ENCODE data around the gene RPL27A.

Gene RPL27A

DNA sequence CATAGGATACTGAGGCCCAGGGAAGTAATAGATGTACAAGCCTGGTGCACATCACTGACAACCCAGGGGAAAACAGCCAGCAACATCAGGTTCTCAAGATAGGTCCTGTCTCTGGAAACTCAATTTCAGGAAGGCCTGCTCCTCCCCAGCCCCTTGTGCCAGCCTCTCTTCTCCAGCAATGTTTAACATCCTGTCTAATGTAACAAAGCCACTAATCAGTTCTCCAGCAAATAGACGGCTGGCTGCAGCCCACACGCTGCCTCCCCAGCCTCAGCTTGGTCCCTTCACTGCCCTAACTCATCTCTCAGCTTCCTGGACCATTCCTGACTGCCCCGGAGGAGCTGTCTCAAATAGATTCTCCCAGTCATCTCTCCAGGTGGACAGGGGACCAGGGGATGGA, 37.8 kb downstream of the RPL27A start:
- in situ Hi-C loops (cut with MboI; ENCODE audit: low sequenced_read_pairs): no loop called here

DNA sequence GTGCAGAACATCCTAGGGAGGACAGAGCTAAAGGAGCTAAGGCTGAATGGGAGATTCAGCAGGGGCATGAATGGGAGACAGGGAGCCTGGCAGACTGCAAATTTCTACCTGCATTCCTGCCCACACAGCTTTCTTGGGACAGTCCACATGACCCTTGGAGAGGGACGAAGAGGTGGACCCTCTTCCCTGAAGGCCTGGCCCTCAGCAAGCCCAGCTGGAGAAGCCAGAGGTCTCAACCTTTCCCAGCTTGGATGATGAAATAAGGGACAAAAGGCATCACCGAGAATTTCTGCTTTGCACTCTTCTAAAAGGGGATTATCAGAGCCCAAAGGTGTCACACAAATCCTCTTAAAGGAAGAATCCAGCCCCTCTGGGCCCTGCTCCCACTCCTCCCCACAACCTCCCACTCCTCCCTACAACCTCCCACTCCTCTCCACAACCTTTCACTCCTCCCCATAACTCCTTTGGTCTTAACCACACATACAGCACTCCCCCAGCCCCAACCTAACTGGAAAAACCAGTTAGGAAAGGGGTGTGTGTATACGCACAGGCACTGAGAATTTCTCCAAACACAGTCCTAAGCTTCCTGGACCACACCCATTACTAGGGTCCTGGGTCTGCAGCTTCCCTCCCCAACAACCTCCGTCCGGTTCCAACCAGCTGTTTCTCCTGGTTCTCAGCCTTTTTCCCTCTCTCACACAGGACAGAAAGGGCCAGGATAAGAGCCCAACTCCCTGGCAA, 38.4 kb downstream of the RPL27A start:
- in situ Hi-C loops (cut with MboI; ENCODE audit: low sequenced_read_pairs): no loop called here

DNA sequence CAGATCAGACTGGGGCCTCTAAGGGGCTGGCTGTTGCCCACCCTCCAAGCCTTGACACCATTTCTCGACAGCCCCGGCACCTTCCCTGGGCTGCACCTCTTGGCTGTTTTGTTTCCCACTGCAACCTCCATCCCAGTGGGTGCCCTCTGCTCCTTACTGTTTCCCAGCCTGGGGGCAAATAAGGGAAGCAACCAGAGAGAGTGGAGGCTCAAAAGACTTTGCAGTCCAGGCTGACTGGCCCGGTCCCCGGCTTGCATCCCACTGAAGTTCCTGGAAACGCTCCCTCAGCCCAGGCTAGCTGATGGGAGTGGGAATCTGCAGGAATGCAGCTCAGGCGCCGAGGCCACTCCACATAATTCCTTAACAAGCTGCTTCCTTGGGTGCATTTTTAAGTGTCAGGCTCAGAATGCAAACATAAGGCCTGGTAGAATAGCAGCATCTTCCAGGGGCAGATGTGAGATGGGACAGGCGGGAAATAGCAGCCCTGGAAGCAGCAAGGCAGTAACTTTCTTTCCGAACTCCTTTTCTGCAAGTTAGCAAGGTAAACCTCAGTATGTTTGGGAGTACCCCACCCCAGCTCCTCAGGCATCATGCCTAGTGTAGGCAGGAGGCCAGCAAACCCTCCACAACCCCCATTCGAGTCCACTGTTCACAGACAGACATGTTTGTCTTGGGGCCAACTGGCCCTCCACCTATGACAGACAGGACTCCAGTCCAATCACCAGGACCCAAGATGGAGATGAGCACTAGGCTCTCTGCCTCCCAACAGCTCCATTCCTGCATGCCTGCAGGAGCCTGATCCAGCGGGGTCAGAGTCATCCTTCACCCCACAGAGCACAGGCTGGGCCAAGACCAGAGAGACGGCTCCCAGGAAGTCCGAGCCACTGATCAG, 39.3 kb downstream of the RPL27A start:
- in situ Hi-C loops (cut with MboI; ENCODE audit: low sequenced_read_pairs): no loop called here

DNA sequence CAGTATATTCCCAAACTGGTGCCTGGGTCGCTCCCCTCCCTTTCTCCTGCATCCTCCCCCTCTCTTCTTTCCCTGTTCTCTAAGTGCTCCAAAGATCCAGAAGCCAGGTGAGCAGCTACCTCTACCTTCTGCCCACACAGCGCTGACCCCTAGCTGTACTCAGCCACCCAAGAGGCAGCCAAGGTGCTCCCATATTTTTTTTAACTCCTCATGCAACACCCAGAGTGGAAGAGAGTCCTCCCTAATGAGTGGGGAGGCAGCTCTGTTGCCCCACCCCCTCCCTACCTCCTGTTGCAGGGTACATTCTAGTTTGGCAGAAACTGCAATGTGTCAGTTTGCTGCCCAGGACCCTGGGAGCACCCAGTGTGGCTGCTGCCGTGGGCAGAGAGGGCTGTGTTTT, 40.2 kb downstream of the RPL27A start:
- in situ Hi-C loops (cut with MboI; ENCODE audit: low sequenced_read_pairs): no loop called here

DNA sequence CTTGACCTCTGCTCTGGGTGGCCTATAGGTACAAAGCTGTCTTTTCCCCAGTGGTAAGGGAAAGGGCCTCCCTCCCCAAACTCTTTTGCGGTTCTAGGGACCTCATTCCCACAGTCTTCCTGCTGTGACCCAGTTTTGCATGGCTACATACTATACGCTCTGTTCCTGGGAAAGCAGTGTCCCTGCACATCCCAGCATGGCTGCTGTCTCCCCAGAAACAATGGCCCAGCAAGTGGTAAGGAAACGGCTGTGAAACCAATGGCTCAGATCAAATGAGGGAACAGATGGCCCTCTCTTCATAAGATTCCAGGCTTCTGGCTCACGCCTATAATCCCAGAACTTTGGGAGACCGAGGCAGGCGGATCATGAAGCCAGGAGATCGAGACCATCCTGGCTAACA, 41.1 kb downstream of the RPL27A start:
- in situ Hi-C loops (cut with MboI; ENCODE audit: low sequenced_read_pairs): no loop called here

DNA sequence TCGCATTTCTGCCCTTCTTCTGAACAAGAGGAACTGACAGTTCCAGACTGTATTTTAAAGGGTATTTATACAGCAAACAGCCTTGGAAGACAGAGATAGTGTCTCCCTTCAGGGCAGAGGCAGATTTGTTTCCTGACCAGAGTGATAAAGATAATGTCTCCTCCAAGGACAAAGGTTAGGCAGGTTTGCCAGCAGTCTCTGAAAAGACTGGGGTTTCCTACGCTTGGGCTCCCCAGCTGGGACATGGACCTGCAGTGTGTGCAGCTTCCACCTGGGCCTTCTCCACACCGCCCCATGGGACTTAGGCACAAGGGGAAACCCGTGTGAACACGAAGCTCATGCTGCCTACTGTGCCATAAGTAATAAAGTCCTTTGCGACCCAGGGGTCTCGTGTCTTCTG, 42.1 kb downstream of the RPL27A start:
- in situ Hi-C loops (cut with MboI; ENCODE audit: low sequenced_read_pairs): no loop called here

DNA sequence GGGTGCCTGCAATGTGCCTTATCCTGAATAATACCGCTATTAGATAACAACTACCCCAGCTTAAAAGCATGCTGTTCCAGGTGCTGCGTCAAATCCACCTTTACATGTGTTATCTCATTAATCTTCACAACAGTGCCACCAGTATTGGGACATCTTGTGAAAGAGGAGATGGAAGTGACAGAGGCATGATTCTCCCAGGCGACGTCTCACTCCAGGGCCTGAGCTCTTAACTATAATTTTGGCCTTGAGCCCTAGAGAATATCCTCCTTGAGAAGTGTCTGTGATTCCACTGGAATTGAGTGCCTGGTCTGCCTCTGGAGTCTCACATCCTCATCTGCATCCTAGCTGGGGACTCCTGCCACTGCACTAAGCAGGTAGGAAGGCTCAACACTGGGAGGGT, 43.8 kb downstream of the RPL27A start:
- in situ Hi-C loops (cut with MboI; ENCODE audit: low sequenced_read_pairs): no loop called here

DNA sequence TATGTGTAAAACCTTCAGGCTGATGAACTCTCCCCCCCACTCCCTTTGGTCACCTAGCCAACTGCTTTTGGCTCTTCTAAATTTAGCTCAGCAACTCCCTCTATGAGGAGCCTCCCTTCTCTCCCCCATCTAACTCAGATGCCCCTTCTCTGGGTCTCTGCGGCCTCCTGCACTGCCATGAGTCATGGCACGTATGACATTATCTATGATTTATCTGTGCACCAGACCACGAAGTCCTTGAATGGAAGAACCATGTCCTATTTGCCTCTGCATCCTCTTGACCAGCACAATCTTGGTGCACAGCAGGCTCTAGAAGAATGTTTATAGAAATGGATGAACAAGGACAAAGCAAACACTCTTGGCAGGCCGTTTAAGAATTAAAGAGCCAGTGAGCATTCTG, 46.0 kb downstream of the RPL27A start:
- in situ Hi-C loops (cut with MboI; ENCODE audit: low sequenced_read_pairs): no loop called here

DNA sequence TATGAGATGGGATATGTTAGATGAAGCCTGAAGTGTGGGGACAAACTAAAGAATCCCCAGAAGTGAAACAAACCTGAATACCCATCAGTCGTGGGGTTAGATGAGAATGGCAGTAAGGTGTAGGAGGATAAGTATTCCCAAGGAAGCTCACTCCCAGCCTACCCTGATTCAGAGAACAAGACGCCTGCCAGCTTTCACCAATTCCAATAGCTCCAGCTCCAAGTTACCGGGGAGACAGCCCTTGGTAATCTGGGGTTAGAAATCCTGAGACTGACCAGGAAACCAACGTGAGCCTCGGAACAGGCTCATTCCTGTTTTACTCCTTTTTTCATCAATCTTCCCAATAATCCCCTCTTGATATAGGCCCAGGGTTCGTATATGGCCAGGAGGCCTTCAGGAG, 46.5 kb downstream of the RPL27A start:
- in situ Hi-C loops (cut with MboI; ENCODE audit: low sequenced_read_pairs): no loop called here

DNA sequence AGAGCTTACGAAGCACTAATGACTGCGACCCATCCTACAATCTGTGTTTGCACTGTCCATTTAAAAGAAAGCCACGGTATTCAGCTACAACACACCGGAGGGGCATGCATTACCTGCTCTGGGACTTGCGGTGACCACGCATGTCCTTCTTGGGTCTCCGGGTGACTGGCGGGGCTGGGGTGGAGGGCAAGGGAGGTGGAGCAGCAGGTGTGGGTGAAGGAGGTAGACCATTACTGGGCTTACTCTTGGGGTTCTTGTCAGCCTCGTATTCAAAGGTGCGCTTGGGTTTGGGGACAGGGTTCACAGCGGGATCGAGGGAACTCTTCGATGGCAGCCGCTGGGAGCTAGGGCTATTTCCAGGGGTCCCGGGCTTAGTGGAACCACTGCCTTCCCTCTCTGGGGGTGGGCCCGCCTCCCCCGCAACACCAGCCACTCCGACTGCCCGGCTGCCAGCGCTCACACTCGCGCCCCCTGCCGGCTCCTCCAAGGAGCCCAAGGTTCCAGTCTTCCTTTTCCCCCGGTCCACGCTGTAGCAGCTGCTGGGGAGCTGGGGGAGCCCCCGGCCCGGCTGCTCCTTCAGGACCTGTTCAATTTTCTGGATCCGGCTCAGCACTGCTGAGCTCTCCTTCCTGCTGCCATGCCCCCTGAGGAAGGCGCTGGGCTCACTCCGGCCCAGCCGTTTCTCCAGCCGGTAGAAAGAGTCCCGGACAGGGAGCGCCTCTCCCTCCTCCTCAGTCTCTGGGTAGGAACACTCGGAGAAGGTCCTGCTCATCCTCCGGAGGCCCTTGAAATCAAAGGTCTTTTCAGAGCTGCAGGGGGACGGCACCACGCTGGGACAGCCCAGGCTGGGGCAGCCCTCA, 47.5 kb downstream of the RPL27A start:
- in situ Hi-C loops (cut with MboI; ENCODE audit: low sequenced_read_pairs): no loop called here

DNA sequence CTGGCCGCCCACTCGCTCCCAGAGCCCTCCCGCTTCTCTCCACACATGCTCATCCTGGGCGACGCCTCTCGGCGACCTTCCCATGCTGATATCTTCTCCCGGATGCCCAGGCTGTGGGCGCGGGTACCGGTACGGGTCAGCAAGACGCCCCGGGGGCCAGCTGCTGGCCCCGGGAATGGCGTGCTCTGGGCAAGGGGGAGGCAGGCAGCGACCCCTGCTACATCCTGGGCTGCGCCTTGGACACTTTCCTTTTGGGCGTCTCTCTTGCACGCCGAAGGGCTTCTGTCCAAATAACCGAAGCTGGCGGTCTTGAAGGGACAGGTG, 48.1 kb downstream of the RPL27A start:
- in situ Hi-C loops (cut with MboI; ENCODE audit: low sequenced_read_pairs): no loop called here

DNA sequence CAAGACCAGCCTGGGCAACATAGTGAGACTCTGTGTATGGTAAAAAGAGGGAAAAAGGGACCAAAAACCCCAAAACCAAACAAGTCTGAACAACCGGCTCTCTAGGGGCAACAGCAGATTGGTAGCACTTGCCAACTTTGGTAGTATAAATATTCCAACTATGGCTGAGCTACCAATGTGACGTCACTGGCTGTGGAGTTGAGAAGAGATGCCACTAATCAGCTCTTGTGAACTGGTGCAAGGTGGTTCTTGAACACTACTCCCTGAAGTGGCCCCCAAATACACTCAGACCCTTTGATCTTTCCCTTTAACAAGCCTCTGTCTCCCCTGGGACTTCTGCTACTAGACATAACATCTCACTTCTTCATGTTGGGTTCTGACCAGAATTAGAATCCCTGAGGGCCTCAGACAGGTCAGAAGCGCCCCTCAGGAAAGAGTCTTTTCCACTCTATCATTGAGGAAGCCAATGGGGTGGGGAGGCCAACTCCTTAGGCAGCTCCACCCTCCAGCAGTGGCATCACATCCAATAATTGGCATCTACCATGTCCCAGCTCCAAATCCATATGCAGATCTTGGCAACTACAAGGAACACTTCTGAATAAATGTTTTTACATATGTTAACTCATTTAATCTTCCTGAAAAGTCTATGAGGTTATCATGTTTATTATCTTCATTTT, 49.2 kb downstream of the RPL27A start:
- in situ Hi-C loops (cut with MboI; ENCODE audit: low sequenced_read_pairs): no loop called here

DNA sequence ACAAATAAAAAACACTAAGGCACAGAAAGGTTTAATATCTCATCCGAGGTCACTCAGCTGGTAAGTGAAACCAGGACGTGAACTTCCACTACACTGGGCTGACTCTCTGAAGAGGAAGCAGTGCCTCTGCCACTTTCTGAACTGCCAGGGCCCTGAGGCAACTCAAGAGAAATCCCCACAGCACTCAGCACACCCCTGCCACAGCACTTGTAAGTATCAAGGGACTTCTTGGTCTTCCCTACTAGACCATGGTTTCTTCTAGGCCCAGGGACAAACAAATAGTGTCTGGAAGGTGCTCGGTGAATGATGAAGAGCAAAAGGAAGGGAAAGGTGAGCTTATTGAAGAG, 49.7 kb downstream of the RPL27A start:
- in situ Hi-C loops (cut with MboI; ENCODE audit: low sequenced_read_pairs): no loop called here

DNA sequence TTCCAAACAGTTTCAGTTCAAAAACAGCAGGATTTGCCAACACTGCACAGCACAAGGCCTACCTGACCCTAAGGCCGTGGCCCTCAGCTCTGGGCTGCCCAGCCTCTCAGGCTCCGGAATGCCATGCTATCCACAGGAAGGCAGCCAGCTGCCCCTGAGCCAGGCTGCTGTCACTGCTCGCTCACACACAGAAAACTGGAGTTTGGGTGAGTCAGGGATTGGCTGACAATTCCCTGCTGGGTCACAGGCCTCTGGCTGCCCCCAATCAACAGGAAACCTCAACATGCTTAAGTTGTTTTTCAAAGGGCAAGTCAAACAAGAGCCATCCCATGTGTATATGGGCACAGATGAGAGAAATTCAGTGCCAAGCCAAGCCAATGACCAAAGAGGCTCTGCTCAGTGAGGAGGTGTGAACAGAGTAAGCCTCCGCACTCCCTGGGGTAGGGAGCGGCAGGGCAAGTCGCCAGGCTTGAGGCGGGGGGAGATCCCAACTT, 50.2 kb downstream of the RPL27A start:
- in situ Hi-C loops (cut with MboI; ENCODE audit: low sequenced_read_pairs): no loop called here

DNA sequence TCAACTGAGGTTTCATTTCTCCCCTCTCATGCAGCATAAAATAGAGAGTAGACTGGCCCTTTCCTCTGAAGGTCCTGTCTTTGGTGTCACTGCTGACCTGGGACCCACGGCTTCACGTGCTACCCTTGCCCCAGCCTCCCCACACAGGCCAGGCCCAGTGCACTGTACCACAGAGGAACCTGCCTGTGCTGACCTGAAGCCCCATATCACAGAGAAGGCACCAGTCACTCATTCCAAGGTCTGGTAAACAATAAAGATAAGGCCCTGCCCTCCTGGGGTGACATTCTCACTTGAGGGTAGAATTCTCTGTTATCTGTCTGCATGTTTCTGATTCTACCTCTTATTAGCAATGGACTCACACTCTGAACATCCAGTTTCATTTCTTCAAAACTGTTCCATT, 51.3 kb downstream of the RPL27A start:
- in situ Hi-C loops (cut with MboI; ENCODE audit: low sequenced_read_pairs): no loop called here

DNA sequence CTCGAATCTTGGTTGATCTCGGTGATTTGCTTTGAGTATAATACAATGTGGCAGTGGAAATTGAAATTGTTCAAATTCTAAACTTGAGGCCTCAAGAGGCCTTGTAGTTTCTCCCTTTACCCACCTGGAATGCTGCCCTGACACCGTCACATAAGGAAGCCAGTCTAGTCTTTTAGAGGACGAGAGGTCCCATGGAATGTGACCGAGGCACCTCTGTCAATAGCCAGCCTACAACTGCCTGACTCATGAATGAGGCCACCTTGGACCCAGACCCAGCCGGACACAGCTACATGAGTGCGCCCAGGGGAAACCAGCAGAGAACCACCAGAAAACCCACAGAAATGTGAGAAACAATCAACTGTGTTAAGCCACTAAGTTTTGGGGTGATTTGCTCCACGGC, 52.5 kb downstream of the RPL27A start:
- in situ Hi-C loops (cut with MboI; ENCODE audit: low sequenced_read_pairs): no loop called here

DNA sequence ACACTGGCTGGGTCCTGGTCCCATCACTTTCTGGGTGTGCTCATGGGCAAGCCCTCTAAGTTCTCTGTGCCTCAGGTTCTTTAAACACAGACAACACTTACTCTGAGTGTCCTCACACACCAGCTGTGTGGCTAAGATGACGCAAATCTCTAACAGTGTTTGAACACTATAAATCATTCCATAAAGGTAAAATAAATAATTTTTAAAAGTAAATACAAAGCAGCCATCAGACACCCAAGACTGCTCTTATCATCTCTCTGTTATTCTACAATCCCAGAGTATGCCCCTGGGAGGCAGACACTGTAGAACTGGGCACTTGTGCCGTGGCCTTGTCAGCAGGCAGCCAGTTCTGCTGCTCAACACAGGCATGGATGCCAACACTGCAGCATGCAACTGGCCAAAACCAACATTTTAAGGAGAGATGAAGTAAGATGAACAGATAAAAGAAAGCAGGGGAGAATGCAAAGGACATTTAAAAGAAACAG, 56.8 kb downstream of the RPL27A start:
- in situ Hi-C loops (cut with MboI; ENCODE audit: low sequenced_read_pairs): no loop called here
